Stimulated activated CD4-positive, alpha-beta T cell treated with anti-CD3 and anti-CD28 coated beads, TNF-alpha, amount 100 ng/mL, for 24 hours (primary cell): Measurements from ENCODE around the gene MRPL1.

Source experiments
- DNase-seq, 3 experiments: peaks; one replicate each; pipeline ENCODE4 v3.0.0-alpha.2; 2020; ENCODE audit warnings: low read depth in 3 of 3

MRPL1 gene

GRCh38 chr4:77862478-77863216, at the start of gene MRPL1:
MRPL1 (plus strand) TSS chr4:77862830; CDS start chr4:77862849, 19 bp downstream.
- peak; percentile 79 to 86 (median 84) for DNase-seq

- DNase-seq, result no peak
Measured at GRCh38 chr4:77815636-77816035, 47.0 kb upstream of the MRPL1 start.

- DNase-seq, result no peak
Measured at GRCh38 chr4:77816546-77816945, 46.1 kb upstream of the MRPL1 start.

- DNase-seq, result no peak
Measured at GRCh38 chr4:77817304-77818072, 45.1 kb upstream of the MRPL1 start.

GRCh38 chr4:77818073-77818601, 44.5 kb upstream of the MRPL1 start:
- peak in 2 of 3 experiments; percentile 27 to 47 for DNase-seq

DNA sequence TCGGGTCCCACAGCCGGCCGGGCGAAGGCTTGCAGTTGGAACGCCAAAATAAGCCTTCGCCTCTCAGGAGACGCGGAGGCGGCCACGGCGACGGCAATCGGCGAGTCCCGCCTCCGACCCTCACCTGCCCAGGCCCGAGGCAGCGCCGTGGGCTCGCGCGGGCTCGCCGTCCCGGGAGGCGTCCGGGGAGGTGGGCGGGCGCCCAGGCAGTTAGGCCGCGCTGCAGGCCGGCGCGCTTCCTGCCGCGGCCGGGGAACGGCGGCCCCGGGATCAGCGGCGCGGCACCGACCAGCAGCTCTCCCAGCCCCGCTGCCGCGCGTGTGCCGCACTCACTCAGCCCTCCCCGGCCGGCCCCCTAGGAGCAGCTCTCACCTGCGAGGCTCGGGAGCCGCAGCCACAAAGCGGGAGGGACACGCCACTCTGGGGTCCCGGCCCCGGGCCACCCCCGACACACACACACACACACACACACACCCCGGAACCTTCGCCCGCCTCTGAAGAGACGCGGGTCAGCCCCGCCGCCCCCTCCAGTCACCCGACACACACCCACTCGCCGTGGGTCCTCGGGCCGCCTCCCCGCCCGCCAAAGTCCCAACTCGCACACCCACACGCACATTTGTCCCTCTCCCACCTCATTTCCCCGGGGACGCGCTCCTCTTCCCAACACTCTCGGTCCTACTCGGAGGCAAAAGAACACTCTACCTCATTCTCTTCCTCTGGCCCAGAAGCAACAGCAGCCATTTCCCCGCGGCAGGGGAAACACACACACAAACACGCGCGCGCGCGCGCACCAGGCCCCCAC, 43.8 kb upstream of the MRPL1 start, which contains the start of gene CNOT6L:
Gene CNOT6L (minus strand): TSS at position 767 of the 802 bp plus-strand sequence. CDS start 60 bp downstream, at position 707.
- peak; percentile 17 to 69 (median 67) for DNase-seq

DNA sequence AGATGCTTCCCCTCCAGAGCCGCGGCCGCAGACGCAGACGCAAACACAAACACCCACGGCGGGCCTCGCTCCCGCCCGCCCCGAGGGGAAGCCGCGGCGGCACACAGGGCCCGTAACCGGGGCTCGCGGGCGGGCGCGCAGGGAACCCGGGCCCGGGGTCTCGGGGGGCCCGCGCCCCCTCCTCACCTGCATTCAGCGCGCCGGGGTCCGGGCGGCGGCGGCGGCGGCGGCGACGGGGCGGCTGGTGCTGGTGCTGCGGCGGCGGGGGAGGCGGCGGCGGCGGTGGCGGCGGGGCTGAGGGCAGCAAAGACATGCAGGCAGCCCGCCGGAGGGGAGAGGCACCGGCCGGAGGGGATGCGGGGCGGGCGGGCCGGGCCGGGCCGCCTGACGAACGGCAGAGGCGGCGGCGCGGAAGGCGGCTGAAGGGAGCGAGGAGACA, 43.2 kb upstream of the MRPL1 start:
- peak in 1 of 3 experiments; percentile 67 for DNase-seq

DNA sequence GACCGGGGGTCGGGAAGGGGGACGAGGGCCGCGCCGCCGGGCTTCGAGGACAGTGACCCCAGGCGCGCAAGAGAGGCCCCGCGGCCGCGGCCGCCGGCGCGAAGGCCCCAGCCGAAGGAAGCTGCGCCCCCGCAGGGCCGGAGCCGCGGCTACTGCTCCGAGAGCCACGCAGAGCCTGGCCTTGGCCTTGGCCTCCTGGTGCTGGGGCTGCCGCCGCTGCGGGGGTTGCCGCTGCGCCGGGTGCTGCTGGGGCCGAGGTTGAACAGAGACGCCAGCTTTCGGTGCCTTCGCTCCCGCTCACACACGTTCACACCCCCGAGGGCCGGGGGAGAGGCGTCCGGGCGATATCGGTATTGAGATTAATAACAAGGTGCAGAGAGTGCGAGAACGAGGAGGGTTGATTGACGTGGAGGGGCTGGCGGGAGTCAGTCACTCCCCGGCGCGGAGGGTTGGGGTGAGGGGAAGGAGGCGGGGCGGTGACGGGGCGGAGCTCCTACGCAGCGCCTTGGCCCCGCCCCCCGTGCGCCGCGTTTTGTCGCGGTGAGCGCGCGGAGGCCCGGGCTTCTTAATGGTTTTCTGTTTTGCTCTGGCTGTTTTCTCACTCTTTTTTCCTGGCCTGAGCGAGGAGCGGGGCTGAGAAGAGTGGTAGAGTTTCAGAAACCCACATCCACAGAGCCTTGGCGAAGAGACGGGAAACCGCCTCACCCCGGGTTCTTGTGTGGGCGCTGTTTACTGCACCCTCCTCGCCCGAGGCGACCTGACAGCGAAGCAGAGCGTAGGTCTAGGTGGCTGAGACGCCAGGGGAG, 42.6 kb upstream of the MRPL1 start:
- DNase-seq, result peak; percentile 87 to 94 (median 90)

DNA sequence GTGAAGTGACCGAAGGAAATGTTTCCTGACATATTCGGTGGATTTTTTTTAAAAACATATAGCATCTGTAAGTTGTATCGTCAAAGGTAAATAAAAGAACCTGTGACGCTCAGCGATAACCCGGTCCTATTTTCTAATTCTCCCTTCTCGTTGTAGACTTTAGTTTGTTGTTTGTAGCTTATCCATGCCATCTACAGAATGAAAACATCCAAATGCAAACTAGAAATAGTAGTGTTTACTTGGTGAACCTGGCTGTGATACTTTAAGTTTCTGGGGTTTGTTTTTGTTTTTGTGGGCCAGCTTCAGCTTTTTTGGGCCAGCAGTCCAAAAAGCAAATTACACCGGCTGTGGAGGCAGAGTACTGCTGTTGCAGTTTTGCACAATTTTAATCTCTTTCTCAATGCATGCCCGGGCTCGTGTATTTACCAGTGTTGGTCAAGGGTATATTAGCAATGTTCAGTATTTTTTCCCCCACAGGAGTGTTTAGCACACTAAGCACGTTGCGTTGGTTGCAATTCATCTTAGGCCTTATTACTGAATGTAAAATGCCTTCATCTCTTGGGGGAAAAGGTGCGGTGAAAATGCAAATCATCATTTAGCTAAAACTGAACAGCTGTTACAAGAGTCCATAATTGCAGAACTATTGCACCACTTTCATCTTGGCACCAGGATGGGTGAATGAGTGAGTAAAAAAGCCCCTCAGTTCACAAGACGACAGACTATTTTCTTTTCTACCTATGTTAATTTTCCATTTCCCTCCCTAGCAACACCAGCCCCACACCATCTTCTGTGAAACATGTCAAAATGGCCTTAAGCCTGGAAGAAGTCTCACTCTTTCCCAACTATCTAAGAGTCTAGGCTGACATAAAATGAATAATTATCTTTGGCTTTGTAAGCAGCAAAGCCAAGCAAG, 41.7 kb upstream of the MRPL1 start:
- DNase-seq, result no peak

- peak in 2 of 3 experiments; percentile 25 to 26 for DNase-seq
Measured at GRCh38 chr4:77821775-77822174, 40.9 kb upstream of the MRPL1 start.

- no peak for DNase-seq
Measured at GRCh38 chr4:77826275-77826674, 36.4 kb upstream of the MRPL1 start.

- DNase-seq, result no peak
Measured at GRCh38 chr4:77827343-77827742, 35.3 kb upstream of the MRPL1 start.

DNA sequence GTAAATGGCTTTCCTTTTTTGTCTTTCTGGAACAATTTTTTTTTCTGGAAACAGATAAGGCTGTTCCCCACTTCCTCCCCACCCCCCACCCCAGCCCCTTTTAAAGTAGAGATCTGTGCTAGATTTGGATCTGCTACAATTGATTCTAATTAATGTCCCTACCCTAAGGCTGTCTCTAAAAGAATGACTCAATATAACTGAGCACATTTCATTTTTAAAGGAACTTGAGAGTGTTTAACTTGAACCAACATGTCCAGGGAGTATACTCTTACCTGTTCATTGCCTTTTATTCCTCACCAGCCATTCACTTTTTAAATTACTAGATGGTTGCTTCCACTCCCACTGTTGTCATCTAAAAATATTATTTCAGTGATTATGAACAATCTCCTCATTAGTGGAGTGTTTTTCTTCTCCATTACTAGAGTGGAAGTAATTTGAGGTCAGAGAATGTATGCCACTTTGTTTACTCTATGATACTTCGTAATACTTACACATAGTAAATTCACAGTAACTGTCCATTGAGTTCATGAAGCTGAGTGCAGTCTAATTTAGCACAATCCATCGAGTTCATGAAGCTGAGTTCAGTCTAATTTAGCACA, 29.4 kb upstream of the MRPL1 start:
- DNase-seq, result no peak

DNA sequence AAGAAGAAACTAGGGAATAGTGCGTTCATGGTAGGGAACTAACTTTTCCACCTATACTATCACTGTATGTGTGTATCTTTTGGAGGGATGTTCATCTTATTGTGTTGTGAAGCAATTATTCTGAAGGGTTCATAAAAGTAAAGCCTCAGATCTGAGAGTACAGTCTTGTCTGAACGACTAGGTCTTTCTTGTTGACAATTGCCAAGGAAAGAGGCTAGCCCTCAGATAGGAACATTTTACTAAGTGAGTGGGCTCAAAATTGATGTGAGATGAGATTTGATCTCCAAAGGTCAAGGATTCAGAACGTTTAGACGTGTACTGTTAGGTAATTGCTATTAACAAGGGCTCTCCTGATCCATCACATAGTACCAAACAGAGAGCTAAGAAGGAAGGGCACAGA, 28.2 kb upstream of the MRPL1 start:
- DNase-seq, result no peak

- no peak for DNase-seq
Measured at GRCh38 chr4:77843628-77844027, 19.0 kb upstream of the MRPL1 start.

- DNase-seq, result no peak
Measured at GRCh38 chr4:77844363-77844762, 18.3 kb upstream of the MRPL1 start.

DNA sequence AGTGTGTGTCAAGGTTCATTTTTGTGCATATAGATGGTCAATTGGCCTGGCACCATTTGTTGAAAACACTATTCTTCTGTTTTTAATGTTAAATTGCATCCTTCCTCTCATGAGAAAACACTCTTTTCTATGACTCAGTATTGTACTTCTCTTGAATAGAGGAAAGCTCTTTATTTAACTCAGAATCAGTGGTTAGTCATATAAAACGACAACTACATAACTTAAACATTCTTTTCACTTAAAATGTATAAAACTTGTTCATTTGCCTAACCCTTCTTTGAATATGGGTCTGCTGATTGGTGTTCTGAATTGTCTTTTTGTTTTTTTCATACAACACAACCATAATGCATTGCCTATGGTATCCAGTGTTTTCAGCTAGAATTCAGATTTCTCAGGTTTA, 17.2 kb upstream of the MRPL1 start:
- no peak for DNase-seq

GRCh38 chr4:77845929-77846328, 16.7 kb upstream of the MRPL1 start:
- DNase-seq, result no peak

DNA sequence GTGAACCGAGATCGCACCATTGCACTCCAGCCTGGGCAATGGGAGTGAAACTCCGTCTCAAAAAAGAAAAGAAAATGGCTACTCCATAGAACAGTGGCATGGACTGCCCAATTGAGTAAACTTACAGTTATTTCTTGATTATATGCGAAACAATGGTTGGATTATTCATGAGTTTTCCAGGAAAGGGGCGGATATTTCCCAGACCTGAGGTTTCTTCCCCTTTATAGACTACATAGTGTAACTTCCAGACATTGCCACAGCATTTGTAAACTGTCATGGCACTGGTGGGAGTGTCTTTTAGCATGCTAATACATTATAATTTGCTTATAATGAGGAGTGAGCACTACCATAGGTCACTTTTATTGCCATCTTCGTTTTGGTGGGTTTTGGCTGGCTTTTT, 14.1 kb upstream of the MRPL1 start:
- no peak for DNase-seq
